Measurements from ENCODE around the gene CHRNA3. TPM values are rescaled to one million over a fixed set of nuclear protein-coding genes. Genes with fewer than 3 reads are reported as not detected.

The CHRNA3 gene
- total RNA-seq, 2 donors from 2014 or later, result 0.52 TPM; not detected in 1

DNA sequence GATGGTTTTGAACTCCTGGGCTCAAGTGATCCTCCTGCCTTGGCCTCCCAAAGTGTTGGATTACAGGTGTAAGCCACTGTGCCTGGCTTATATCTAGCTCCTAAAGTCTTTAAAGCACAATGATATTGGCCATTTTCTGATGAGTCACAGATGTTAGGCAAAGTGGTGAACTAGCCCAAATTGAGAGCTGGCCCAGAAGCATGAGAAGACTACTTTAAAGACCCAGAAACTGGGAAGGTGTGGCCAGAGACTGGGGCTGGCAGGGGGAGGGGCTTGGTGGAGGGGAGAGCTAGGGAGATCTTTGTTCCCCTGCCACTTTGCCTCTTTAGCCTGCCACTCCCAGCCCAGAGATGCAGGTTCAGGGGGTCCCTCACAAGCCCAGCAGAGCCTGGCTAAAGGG is 21.6 kb downstream of the CHRNA3 start:
- no peaks in the 10 kb centered on the region for H3K27me3 ChIP-seq
- TF ChIP-seq, protein P1, sequence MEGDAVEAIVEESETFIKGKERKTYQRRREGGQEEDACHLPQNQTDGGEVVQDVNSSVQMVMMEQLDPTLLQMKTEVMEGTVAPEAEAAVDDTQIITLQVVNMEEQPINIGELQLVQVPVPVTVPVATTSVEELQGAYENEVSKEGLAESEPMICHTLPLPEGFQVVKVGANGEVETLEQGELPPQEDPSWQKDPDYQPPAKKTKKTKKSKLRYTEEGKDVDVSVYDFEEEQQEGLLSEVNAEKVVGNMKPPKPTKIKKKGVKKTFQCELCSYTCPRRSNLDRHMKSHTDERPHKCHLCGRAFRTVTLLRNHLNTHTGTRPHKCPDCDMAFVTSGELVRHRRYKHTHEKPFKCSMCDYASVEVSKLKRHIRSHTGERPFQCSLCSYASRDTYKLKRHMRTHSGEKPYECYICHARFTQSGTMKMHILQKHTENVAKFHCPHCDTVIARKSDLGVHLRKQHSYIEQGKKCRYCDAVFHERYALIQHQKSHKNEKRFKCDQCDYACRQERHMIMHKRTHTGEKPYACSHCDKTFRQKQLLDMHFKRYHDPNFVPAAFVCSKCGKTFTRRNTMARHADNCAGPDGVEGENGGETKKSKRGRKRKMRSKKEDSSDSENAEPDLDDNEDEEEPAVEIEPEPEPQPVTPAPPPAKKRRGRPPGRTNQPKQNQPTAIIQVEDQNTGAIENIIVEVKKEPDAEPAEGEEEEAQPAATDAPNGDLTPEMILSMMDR (IDR thresholded peaks at IDR 0.05), result no peak
- TF ChIP-seq POLR2A (IDR thresholded peaks at IDR 0.05), result no peak
- DNase-seq (no peak), ATAC-seq (no peak)
- H3K4me1 ChIP-seq, result no peaks in the 10 kb centered on the region
- no peaks in the 10 kb centered on the region for H3K36me3 ChIP-seq (replicated peaks in 1 of 2; ENCODE audit: insufficient read depth in 1 of 2, low read depth in 2 of 2)
- no peak overlapping the region for H3K27ac ChIP-seq
- intact Hi-C loops (cut with DNase I), result no loop called here
- no peak overlapping the region for H3K4me3 ChIP-seq
- no peaks in the 10 kb centered on the region for H3K9me3 ChIP-seq

DNA sequence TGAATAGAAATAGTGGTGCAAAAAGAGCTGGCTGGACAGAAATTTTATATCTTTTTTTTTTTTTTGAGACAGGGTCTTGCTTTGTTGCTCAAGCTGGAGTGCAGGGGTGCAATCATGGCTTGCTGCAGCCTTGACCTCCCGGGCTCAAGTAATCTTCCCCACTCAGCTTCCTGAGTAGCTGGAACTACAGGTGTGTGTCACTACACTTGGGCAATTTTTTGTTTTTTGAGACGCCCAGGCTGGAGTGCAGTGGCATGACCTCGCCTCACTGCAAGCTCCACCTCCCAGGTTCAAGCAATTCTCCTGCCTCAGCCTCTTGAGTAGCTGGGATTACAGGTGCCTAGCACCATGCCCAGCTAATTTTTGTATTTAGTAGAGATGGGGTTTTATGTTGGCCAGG is 22.4 kb downstream of the CHRNA3 start:
- no peak for DNase-seq
- no peak for ATAC-seq
- WGBS, 2 donors, result 89 to 96% methylated on average over 3 of the region's 3 CpGs
- Histone ChIP-seq H3K36me3 (replicated peaks in 1 of 2; ENCODE audit: insufficient read depth in 1 of 2, low read depth in 2 of 2) (no peaks in the 10 kb centered on the region), H3K4me3 (no peak overlapping the region), H3K4me1 (no peaks in the 10 kb centered on the region), H3K27ac (no peak overlapping the region), H3K27me3 (no peaks in the 10 kb centered on the region), H3K9me3 (no peaks in the 10 kb centered on the region)
- TF ChIP-seq POLR2A (IDR thresholded peaks at IDR 0.05), result no peak
- TF ChIP-seq, protein P1 (IDR thresholded peaks at IDR 0.05), result no peak
- intact Hi-C loops (cut with DNase I), result no loop called here

DNA sequence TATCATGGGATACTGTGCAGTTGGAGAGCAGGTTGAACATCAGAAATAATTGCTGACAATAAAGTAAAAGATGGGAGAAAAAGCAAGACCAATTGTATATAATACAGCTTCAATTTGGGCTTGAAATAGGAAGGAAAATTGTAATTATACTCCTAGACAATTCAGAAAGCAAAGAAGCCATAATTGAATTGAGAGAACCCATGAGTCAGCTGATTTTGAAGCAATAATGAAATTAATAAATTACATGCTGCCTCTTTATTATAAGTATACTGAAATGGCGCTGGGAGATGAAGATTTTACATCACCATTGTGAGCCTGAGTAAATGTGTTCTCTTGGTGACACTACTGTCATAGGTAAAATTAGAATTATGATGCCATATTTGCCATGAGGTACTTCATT is 23.2 kb downstream of the CHRNA3 start:
- intact Hi-C loops (cut with DNase I), result no loop called here
- Histone ChIP-seq H3K9me3 (no peaks in the 10 kb centered on the region), H3K4me1 (no peaks in the 10 kb centered on the region), H3K27ac (no peak overlapping the region), H3K27me3 (peaks cover 0 to 2% of the 10 kb centered on the region in 2 donors), H3K36me3 (replicated peaks in 1 of 2; ENCODE audit: insufficient read depth in 1 of 2, low read depth in 2 of 2) (no peaks in the 10 kb centered on the region), H3K4me3 (no peak overlapping the region)
- DNase-seq, result no peak
- no peak for TF ChIP-seq POLR2A (IDR thresholded peaks at IDR 0.05)
- TF ChIP-seq, protein P1 (IDR thresholded peaks at IDR 0.05), result no peak
- 86 to 95% methylated on average over 1 of the region's 1 CpG for WGBS, 2 donors
- ATAC-seq, result no peak

DNA sequence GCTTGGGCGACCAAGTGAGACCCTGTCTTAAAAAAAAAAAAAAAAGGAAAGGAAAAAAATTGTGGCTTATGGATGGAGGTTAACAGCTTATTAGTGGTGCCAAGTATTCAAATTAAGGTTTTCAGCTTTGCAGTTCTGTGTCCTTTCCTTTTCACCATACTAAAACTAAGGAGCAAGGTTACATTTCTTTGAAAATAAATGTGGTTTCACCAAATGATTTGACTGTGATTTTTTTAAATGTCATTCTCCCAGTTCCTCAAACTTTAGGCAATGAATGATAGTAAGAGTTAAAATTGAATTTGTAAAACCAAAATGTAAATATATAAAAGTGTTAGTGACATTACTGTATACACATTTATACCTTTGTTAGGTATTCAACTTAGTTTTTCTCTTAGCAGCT is 45.9 kb downstream of the CHRNA3 start:
- WGBS, 2 donors, result 77 to 93% methylated on average over 1 of the region's 1 CpG
- intact Hi-C loops (cut with DNase I), result no loop called here
- Histone ChIP-seq H3K4me1 (no peaks in the 10 kb centered on the region), H3K36me3 (replicated peaks in 1 of 2; ENCODE audit: insufficient read depth in 1 of 2, low read depth in 2 of 2) (no peaks in the 10 kb centered on the region), H3K9me3 (no peaks in the 10 kb centered on the region), H3K27ac (no peak overlapping the region), H3K4me3 (no peak overlapping the region), H3K27me3 (no peaks in the 10 kb centered on the region)
- no peak for TF ChIP-seq POLR2A (IDR thresholded peaks at IDR 0.05)
- TF ChIP-seq, protein P1 (IDR thresholded peaks at IDR 0.05), result no peak
- ATAC-seq (no peak), DNase-seq (no peak)

DNA sequence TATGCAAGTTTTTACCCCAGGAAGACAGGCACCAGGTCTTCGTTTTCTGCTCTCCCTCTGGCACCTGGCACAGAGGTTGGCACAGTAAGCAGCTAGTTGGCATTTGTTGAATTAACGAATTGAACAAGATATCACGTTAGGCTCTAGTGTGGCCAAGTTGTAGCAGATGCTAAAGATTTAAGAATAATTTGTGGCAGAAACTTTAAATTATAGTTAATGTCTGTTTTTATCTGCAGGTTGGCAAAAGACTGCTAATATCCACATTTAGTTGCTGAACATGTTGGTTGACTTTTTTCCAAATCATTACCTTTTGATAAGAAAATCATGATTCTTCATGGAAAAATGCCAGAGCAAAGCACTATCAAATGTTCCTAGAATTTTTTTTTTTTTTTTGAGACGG is 47.4 kb downstream of the CHRNA3 start:
- TF ChIP-seq POLR2A (IDR thresholded peaks at IDR 0.05), result no peak
- TF ChIP-seq, protein P1 (IDR thresholded peaks at IDR 0.05), result no peak
- no peaks in the 10 kb centered on the region for H3K36me3 ChIP-seq (replicated peaks in 1 of 2; ENCODE audit: insufficient read depth in 1 of 2, low read depth in 2 of 2)
- no peak overlapping the region for H3K27ac ChIP-seq
- DNase-seq (no peak), ATAC-seq (no peak)
- H3K9me3 ChIP-seq, result no peaks in the 10 kb centered on the region
- intact Hi-C loops (cut with DNase I), result no loop called here
- 19 to 27% methylated on average over 4 of the region's 4 CpGs for WGBS, 2 donors
- no peaks in the 10 kb centered on the region for H3K27me3 ChIP-seq
- no peak overlapping the region for H3K4me3 ChIP-seq
- no peaks in the 10 kb centered on the region for H3K4me1 ChIP-seq

All from body of pancreas (tissue), 4 donors.